ENCODE results near the gene IRF4. TPM values are rescaled to one million over a fixed set of nuclear protein-coding genes. Genes with fewer than 3 reads are reported as not detected.

The IRF4 gene
- total RNA-seq, 1 donor from 2014 or later = 0.54 TPM

DNA sequence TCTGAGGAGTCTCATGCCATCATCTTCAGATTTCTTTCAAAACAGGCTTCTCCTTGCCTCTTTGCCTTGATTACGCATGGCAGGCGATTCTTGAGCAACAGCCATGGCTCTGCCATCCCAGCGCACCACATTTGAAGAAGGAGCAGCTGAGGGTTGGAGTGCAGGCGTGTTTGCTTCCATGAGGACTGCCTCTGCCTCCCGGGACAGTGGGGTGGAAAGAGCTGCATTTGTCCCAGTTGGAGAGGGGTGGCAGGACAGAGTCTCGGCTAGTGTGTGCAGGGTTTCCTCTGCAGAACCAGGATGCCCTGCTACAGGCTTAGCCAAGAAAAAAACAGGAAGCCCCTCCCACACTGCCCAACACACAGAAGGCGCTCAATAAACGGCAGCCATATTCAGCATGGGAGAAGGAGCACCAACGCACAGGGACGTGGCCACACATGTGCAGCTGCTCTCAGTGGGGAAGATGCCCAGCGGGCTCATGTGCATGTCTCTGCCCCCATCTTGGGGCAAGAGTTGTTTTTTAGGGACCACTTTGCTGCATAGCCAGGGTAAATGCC lies 36.6 kb downstream of the IRF4 start:
- DNase-seq (no peak), ATAC-seq (ENCODE audit: poor library complexity) (no peak)
- intact Hi-C loops (cut with DNase I) = no loop called here

DNA sequence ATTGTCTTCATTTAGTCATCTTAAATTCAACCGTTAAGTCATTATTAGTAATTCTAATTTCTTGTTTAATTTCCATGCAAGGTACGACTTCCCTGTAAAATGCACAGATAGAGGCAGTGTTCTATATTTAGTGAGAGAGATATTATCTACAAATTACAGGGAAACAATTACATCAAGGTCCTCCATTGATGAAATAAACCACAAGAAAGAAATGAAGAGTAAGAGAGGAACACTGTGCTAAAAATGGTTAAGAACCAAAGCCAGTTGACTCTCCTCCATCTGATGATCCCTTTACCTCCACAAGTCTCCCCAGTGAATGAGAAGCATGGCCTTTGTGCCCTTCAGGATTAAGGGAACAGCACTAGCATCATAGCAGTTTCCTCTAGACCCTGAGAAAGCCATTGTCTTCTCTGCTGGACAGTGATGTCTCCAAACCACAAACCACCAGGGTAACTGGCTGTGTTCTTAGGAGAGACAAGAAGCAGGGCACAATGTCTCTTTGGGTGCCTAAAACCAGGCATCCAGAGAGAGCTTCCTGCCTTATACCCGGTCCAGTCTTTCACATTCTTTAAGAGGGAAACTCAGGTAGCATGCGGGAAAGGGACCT lies 38.1 kb downstream of the IRF4 start:
- DNase-seq (no peak), ATAC-seq (ENCODE audit: poor library complexity) (no peak)
- intact Hi-C loops (cut with DNase I) = no loop called here

DNA sequence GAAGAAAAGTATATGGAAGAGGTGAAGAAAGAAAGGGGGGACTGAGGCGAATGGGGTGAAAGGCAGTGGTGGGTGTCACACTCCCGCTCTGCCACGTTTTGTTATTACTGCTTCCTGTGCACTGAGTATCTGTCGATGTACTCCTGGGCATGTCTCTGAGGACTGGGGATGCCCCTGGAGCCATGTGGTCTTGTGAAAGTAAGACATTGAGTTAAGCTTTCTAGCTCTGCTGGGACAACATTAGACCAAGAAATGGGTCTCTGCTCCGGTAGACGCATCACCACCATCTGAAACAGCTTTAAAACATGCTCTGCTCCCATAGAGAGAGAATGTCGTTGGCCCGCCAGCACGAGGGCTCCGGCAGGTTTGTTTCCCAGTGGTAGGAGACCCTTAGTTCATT lies 40.0 kb downstream of the IRF4 start:
- intact Hi-C loops (cut with DNase I) = no loop called here
- DNase-seq (no peak), ATAC-seq (ENCODE audit: poor library complexity) (no peak)

DNA sequence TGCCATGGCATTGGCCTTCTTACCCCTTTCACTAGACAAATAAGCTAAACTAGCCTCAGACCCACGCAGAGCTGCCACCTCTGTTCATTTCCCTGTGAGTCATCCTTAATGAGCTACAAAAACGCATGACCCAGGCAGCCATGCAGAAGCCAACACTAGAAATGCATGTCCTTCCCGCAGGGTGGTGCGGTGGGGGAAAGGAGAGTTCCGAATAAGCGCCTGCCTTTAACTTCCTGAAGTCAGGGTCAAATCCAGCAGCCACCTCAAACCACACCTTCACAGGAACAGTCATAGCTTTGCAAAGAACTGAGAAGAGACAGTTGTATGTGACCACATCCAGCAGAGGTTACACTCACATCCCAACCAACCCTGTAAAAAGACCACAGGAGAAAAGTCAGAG lies 40.4 kb downstream of the IRF4 start:
- no peak for ATAC-seq (ENCODE audit: poor library complexity)
- intact Hi-C loops (cut with DNase I) = no loop called here

DNA sequence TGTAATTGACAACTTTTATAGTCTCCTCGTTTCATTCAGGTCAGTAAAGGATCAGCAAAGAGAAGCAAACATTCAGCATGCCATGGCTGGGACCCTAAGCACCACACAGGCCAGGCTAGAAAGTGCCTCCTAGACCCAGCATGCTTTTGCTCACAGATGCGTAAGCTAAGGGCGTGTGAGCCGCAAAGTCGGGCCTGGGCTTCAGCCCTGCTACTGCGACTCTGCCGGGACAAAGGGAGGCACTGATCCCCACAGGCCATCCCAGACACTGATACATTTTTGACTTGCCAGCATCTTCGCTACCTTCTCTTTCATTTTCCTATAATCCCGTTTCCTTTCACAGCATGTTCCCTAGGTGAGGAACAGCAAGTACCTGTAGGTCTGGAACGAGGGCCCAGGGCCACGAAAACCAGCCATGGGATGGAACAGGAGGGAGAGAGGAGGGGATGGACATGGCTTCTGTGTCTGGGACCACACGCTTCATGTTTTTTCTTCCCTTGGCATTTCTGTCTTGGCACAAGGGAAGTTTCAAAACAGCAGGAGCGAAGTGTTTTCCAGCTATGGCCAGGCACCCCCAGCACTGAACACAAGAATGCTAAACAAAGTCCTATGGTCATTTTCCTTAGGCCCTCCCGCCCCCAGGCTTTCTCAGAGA lies 42.6 kb downstream of the IRF4 start:
- no peak for DNase-seq

More for the DNA sequence above, 40.4 kb downstream of the IRF4 start:
- no peak for DNase-seq

DNA sequence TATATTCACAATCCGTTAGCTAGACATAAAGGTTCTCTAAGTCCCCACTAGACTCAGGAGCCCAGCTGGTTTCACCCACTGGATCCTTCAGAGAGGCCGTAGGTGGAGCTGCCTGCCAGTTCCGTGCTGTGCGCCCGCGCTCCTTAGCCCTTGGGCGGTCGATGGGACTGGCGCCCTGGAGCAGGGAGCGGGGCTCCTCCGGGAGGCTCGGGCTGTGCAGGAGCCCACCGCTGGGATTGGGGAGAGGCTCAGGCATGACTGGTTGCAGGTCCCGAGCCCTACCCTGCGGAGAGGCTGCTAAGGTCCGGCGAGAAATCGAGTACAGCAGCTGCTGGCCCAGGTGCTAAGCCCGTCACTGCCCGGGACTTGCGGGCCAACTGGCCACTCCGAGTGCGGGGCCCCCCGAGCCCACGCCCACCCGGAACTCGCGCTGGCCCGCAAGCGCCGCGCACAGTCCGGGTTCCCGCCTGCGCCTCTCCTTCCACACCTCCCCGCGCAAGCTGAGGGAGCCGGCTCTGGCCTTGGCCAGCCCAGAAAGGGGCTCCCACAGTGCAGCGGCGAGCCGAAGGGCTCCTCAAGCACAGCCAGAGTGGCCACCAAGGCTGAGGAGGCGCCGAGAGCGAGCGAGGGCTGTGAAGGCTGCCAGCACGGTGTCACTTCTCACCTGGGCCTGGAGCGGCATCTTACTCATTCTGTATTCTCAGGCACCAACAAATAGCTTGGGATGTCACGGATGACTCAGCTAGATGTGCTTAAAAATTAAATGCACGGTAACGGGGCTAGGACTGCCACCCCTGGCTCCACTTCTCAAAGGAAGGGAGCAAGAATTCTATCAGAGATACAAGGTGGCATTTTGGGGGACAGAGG lies 44.1 kb downstream of the IRF4 start:
- ATAC-seq (ENCODE audit: poor library complexity) (no peak), DNase-seq (no peak)
- intact Hi-C loops (cut with DNase I) = no loop called here

More for the DNA sequence above, 42.6 kb downstream of the IRF4 start:
- intact Hi-C loops (cut with DNase I) = no loop called here
- no peak for ATAC-seq (ENCODE audit: poor library complexity)

DNA sequence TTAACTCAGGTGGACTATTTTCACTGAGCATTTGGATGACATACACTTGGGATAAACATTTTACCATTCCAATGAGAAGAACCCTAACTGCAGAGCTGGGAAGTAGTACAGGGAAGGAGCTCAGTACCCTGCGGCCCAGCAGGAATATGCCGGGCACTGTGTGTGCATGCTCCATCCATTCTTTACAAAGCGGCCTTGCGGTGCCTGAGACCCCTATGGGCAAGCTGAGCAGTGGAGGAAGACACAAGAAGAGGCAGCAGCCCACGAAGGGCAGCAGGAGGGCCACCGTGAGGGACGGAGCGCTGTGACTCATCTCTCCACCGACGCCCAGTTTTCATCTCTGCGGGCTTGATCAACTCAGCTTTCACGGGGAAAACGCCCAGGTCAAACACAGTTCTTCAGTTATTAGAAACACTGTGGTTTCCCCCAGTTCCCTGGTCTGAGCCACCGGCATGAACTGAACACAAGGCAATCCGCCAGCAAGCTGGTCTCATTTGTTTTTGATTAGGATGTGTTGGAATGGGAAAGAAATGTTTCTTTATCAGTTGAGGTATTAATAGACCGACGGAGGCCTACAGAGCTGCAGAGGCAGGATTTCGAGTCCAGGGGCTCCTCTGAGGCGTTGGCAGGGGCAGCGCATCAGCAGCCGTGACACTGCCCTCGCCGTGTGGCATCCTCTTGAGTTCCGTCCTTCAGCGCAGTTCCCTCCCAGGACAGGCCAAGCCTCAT lies 44.9 kb downstream of the IRF4 start:
- DNase-seq (no peak), ATAC-seq (ENCODE audit: poor library complexity) (peak; percentile 38)
- intact Hi-C loops (cut with DNase I) = no loop called here

DNA sequence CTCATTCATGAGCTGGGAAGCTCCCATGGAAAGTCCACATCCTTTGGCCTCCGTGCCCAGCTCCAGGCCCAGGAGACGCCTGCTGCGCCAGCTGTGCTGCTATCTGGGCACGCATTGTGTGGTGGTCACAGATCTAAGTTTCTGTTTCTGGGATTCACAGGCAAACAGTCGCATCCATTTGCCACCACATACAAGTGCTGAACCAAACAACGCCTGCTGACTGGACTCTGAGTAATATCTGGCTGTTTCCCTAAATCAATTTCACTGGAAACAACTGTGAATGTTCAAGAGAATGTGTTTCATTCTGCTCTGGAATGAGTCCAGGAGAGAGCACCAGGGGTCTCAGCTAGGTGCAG lies 45.5 kb downstream of the IRF4 start:
- DNase-seq (no peak), ATAC-seq (ENCODE audit: poor library complexity) (no peak)
- intact Hi-C loops (cut with DNase I) = no loop called here

DNA sequence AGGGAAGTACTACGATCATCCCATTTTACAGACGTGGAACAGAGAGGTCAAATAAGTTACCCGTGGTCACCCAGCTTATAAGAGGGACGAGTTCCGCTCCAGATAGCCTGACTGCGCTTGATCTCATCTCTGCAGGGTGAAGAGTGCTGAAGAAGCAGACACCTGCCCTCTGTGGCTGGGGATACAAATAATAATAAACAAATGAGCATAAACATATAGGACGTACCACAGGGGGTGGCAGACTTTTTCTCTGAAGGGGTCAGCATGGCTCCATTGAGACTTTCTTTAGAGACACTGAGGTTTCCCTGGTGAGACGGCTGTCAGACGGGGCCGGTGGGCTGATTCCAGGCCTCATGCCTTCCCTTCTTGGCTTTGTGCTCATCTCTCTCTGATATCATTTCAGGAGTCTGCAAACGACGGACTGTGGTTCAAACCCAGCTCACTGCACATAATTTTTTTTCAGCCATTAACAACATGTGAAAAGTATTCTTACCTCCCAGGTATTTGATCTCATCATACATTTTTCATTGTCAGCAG lies 47.1 kb downstream of the IRF4 start:
- DNase-seq (no peak), ATAC-seq (ENCODE audit: poor library complexity) (no peak)
- intact Hi-C loops (cut with DNase I) = no loop called here

DNA sequence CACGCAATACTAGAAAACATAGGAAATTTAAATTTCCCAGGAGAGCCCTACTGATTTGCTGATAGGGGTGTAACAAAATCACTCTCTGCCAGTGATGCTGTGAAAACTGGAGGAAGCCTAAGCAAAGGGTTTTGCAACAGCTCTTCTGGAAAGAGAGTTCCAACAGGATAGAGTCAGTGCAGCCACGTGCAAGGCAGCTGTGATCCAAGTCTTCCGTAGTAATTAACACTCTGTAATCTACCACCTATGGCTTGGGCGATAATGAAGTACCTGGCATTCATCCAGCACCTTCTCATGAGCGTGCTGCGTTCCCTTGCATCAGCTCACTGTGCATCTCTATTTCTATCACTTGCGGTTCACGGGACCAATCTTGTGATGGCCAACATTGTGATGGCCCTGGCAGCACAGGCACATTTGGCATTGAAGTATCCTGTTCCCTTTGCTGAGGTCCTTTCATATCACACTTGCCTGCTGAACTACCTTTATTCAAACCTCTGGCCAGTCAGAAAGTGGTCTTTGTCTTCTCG lies 48.2 kb downstream of the IRF4 start:
- ATAC-seq (ENCODE audit: poor library complexity) = peak; percentile 62
- intact Hi-C loops (cut with DNase I) = no loop called here

DNA sequence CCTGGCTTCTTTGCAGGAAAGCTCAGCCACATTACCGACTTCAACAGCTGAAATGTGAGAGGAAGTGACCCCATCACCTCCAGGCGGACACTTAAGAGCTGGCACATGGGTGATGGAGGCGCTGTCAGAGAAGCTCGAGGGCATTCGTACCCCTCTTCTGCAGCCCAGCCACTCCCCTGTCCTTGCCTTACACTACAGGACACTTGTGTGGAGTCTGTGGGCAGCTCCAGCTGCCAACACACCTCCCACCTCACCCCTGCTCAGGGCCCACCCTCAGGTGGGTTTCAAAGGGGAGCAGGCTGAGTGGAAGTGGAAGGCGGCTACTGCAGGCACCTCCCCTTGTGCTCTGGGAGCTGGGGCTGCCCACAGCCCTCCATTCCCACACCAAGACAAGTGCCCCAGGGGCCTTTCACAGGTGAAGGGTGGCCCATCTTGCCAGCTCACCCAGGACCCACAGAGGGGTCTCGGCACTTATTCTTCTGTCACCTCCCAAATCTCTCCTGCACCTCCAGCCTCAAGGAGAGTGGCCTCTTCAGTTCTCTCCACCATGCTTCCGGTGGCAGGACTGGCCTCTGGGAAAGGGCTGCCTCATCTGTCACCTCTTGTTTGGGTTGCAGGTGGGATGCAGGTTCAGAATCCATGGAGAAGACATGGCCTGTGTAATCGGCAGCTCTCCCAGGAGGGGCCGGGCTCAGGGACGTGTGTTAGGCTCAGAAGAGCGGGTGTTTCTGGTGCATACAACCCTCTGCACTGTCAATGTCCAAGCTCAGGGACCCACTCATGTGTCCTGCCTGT lies 49.8 kb downstream of the IRF4 start:
- intact Hi-C loops (cut with DNase I) = no loop called here
- no peak for DNase-seq
- no peak for ATAC-seq (ENCODE audit: poor library complexity)

More for the DNA sequence above, 48.2 kb downstream of the IRF4 start:
- DNase-seq = no peak

DNA sequence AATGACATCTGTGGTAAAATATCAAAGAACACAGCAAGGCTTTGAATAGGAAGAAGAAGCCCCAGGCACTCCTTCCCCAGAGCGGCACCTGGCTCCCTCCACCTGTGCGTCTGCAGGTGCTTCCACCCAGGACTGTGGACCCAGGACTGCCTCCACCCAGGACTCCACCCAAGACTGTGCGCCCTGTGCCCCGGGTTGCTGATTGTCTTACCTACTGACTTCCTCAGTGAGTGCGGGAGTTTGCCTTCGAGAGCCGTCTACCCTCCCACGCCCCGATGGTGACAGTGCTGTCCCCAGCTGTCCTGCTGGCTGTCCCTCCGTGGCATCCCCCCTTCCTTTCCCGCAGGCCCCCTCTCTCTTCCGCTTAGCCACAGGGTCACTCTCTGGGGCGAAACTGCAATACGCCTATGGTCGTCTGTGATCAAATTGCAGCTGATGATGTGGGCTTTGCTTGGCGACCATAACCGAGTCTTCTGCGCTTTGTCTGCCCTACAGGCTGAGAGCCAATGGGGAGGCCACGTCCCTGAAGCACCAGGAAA lies 52.1 kb downstream of the IRF4 start:
- no peak for DNase-seq
- ATAC-seq (ENCODE audit: poor library complexity) = no peak
- intact Hi-C loops (cut with DNase I) = no loop called here

DNA sequence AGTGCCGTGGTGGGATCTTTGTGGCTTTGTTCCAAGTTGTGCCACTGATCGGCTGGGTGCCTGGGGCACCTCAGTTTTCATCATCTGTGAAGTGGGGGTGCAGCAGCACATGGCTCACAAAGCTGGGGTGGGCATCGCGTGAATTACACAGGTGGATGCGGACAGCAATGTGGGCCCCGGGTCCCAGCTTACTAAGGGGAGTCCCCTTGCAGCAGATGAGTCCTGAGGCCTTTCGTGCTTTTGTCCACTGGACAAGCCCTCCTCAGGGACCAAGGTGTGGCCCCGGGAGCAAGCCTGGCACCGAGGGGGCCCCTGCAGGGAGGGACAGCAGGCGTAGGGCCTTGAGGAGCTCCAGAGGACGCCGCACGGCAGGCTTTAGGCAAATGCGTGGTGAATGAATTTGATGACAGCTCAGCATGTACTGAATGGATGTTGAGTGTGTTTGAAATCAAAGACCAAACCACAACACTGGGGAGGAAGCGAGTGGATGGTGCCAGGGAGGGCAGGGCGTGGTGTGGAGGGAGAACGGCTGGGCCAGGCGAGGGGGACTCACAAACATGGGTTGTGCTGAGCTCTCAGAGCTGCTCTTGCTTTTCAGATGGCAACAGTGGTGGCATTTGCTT lies 53.2 kb downstream of the IRF4 start:
- ATAC-seq (ENCODE audit: poor library complexity) = no peak
- intact Hi-C loops (cut with DNase I) = no loop called here
- DNase-seq = no peak

DNA sequence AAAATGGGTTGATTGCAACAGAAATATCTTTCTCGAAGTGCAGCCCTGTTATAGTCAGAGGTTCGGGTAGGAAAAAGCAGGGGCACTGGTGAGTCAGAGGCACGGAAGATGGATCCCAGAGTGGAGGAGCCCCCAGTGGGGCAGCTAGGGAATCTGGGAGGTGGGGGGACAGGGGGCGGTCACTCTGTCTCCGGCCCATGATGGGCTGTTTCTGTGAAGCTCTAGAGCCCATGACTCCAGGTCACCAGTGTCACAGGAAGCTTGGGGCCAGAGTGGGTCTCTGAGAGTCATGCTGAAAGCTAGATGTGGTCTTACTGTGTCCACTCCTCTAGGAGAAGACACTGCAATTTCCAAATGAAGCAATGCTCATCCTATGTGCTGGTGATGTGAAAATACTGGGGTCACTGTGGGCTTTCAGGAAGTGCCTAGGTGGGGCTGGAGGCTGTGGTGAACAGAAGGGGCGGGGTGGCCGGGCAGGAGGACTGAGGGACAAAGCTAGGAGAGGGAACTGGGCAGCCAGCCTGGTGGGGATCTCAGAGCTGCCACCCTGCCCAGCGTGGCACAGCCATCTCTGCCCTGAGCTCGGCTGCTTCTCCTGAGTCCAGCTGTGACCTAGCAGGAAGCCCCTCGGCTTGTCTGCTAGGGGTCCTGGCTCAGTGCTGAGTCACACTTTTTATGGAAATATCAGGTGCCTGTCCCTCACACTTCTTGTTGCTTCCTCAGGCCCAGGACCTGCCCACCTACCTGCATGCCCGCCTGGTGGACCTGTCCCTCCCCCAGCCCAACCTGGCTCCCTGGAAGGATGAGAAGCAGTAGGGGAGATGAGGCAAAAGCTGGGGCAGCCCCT lies 54.2 kb downstream of the IRF4 start:
- DNase-seq (no peak), ATAC-seq (ENCODE audit: poor library complexity) (no peak)
- intact Hi-C loops (cut with DNase I) = no loop called here

DNA sequence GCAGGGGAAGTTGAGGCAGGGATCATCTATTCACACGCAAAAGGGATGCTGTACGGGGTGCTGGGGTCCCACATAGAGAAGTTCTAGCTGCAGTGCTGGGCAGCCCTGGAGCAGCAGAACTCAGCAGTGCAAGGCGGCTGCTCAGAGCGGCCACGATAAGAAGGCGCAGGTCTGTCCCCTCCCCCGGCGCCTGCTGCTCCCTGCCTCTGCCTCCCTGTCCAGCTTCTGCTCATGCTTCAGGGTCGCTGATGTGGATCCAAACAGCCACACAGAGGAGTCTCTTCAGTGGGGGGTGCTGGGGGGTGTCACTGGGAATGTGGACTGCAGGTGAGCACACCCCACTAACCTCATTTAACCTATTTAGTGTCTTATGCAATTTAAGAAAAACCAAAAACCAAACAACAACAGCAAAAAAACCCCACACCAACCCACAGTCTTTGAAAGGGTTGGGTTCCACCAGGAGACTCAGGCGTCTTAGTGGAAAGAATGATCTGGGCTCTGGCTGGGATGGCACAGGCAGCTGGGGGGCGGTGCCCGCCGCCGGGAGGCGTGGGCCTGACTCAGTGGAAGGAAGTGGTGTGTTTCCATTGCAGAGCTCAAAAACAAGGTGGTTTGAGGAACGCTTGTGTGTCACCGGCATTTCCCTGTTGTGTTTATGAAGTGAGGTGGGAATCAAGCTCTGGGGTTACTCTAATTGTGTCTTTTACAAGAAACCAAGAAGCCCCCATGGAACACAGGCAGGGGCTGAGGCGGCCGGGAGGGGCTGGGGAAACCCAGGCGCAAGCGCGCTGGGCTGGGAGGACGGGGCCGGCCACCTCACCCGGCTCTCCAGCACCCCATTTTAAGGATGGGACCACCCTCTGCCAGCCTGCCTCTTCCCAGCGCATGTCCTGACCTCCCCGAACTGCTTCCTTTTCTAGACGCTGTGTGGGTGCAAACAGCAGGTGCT lies 55.1 kb downstream of the IRF4 start:
- ATAC-seq (ENCODE audit: poor library complexity) = no peak
- no peak for DNase-seq
- intact Hi-C loops (cut with DNase I) = no loop called here

Data from Right ventricle myocardium superior (tissue), 1 donor.